Upper lobe of left lung (tissue), 4 donors: ENCODE measurements around the gene GCNA.

ENCODE experiments used
- CTCF ChIP-seq, 6 experiments: fragments of 450-650 bp in 4 of 6; fragments of 200-600 bp in 2 of 6; sonication (generic) in 2 of 6; IDR thresholded peaks; one replicate each; pipeline ENCODE4 v1.5.1; 2016 to 2019; ENCODE audit warnings: antibody characterized with exemption in 6 of 6
- POLR2A ChIP-seq, 4 donors: fragments of 450-650 bp; IDR thresholded peaks; one replicate each; pipeline ENCODE4 v1.5.1; 2016 to 2017; ENCODE audit warnings: antibody characterized with exemption in 4 of 4, mild to moderate bottlenecking in 2 of 4

GRCh38 chrX:71537743-71538142 lies 40.5 kb upstream of the GCNA start:
- TF ChIP-seq POLR2A (IDR thresholded peaks at IDR 0.05) (no peak), CTCF (IDR thresholded peaks at IDR 0.05) (no peak)
